Measurements from ENCODE around the gene MAPKAPK5.
"Not testable (repeated sequence)": the region's sequence is repeated elsewhere in the genome, so short reads cannot be mapped to it uniquely, and the experiment has no call there.

The MAPKAPK5 gene, protein sequence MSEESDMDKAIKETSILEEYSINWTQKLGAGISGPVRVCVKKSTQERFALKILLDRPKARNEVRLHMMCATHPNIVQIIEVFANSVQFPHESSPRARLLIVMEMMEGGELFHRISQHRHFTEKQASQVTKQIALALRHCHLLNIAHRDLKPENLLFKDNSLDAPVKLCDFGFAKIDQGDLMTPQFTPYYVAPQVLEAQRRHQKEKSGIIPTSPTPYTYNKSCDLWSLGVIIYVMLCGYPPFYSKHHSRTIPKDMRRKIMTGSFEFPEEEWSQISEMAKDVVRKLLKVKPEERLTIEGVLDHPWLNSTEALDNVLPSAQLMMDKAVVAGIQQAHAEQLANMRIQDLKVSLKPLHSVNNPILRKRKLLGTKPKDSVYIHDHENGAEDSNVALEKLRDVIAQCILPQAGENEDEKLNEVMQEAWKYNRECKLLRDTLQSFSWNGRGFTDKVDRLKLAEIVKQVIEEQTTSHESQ

DNA sequence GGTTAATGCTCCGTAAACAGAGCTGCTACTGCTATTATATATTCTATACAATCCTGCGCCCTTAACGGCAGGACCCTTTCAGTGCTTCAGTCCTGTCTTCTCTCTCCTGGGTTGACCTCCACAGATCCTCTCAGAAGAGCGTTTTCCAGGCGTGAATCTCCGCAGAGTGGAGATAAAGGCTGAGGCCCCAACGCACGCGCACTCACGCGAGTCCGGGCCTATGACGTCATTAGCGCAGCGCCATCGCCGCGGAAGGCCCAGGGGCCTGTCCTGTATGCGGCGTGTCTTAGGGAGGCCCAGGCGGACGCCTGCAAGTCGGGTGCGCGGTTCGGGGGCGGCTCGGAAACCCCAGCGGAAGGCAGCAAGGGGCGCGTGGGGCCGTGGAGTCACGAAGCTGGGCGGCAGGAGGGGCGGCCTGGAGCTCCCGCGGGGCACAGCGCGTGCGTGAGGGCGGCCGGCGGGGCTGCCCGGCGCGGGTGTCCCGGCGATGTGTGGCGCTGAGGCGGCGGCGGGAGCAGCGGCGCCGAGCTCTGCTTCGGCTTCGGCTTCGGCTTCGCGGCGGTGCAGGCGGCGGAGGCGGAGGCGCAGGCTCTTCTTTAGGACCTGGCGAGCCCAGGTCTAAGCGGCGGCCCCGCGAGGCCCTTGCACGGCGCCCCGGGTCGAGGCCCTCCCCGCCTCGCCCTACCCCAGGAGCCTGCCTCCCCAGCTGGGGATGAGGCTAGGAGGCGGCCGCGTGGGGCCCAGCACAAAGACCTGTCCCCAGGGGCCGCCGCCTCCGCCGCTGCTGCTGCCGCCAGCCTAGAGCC lies at the start of gene MAPKAPK5:
MAPKAPK5 (plus strand) TSS at position 479 of the 806 bp plus-strand sequence. CDS start 506 bp downstream, outside the sequence.
- DNase-seq = peak; percentile 85

DNA sequence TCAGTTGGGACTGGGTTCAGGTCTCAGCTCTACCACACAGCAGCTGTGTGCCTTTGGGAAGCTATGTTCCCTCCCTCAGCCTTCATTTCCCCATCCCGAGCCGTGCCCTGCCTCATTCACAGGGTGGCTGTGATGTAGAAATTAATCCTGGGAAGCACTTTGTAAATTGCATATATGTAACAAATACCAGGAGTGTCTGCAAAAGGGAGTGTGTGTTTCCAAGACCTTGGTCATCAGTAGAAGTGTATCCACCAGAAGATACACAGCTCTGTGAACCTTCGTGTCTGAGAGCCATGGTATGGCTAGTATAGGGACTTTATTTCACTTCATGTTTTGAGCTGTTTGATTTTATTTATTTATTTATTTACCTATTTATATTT lies 49.2 kb upstream of the MAPKAPK5 start:
- DNase-seq = no peak

DNA sequence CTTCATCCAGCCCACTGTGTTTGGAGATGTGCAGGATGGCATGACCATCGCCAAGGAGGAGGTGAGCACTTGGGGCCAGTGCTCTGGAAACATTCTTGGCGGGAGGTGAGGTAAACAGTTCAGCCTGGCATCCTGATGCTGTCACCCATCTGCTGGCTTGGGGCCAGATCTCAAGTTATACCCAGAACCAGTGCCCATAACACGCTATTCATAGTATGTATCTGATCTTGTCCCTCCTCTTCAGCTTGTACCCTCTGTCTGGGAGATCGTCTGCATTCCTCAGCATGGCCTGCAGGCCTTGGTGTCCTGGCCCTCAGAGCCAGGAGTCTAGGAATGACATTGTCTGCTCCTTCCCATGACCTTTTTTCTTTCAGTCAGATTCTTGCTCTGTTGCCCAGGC lies 43.8 kb upstream of the MAPKAPK5 start:
- DNase-seq = no peak

DNA sequence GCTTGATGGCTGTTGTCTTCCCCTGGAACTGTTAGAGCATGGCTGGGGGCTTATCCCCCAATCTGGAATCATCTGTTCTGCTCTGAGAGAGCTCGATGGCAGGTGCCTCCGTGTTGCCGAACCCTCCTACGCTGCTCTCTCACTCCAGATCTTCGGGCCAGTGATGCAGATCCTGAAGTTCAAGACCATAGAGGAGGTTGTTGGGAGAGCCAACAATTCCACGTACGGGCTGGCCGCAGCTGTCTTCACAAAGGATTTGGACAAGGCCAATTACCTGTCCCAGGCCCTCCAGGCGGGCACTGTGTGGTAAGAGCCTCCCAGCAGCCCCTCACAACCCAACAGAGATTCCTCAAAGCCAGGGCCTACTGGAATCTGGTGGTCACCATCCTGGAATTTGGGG lies 42.3 kb upstream of the MAPKAPK5 start:
- DNase-seq = no peak

DNA sequence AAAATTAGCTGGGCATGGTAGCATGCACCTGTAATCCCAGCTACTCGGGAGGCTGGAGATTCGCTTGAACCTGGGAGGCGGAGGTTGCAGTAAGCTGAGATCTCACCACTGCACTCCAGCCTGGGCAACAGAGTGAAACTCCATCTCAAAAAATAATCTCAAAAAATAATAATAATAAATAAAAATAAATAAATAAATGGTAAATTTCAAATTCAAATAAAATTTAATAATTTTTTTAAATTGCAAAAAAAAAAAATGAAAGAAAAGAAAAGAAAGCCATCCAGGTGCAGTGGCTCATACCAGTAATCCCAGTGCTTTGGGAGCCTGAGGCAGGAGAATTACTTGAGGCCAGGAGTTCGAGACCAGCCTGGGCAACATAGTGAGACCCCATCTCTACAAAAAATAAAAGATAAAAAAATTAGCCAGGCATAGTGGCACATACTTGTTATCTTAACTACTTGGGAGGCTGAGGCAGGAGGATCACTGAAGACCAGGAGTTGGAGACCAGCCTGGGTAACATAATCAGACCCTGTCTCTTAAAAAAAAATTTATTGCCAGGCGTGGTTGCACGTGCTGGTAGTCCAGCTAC lies 38.9 kb upstream of the MAPKAPK5 start:
- no peak for DNase-seq

DNA sequence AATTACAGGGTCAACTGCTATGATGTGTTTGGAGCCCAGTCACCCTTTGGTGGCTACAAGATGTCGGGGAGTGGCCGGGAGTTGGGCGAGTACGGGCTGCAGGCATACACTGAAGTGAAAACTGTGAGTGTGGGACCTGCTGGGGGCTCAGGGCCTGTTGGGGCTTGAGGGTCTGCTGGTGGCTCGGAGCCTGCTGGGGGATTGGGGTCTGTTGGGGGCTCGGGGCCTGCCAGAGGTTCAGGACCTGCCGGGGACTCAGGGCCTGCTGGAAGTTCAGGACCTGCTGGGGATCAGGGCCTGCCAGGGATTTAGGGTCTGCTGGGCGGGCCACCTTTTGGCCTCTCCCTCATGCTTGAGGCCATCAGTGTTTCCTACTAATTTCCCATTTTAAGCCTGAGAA lies 38.2 kb upstream of the MAPKAPK5 start:
- DNase-seq = no peak

DNA sequence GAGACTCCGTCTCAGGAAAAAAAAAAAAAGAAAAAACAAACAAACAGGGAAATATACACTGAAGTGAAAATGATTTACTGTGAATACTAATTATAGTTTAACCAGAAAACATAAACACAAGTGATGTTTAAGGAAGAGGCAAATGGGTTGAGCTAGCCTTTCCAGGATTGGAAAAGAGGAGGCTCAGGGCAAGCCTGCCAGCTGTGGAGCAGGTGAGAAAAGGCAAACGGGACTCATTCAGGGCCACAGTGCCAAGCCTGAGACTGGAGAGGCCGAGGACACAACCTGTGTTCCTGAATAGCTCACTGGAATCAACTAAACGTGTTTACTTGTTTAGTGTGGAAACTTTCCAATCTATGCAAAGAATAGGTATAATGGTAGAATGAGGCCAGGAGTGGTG lies 35.7 kb upstream of the MAPKAPK5 start:
- DNase-seq = no peak

DNA sequence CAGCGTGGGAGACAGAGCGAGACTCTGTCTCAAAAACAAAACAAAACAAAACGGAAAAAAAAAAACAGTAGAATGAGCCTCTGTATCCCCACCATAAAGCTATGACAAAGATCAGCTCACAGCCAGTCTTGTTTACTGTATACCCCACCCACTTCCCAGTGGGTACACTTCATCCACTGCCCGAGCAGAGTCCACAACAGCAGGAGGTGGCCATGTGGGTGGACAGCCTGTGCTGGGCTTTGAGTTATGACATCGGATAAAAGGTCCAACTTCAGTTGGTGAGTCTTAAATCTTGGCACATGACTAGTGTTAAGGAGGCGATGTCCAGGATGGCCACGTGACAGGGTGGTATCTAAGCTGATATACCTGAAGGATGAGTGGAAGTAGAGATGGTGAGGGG lies 34.8 kb upstream of the MAPKAPK5 start:
- no peak for DNase-seq

DNA sequence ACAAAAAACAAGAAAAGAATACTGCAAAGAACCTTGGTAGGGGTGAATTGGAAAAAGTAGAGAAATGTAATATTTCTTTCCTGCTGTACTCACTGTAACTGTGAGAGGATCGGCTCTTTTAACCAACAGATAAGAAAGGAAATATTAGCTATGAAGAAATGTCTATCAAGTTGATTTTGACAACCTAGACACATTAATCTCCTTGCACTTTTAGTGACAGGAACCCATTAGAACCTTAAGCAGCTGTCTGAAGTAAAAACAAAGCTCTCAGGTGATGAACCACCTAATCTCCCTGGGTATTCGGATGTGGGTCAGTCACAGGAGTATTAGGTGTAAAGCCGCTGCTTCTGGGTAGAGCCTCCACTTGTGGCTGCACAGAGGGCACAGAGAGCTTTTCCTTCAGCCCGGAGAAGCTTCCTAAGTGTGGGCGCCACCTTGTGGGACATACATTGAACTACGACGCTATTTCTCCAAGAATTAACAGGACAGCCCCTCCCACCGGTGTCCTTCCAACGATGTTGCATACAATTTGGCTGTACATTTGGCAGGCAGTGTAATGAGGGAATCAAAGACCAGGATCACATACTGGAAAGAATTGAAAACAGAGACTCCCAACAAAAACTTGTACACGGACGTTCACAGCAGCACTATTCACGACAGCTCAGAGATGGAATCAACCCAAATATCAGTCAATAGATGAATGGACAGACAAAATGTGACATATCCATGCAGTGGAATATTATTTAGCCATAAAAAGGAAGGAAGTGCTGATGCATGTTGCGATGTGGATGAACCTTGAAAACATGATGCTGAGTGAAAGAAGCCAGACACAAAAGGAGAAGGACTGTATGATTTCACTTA lies 28.9 kb upstream of the MAPKAPK5 start:
- DNase-seq = peak; percentile 83

DNA sequence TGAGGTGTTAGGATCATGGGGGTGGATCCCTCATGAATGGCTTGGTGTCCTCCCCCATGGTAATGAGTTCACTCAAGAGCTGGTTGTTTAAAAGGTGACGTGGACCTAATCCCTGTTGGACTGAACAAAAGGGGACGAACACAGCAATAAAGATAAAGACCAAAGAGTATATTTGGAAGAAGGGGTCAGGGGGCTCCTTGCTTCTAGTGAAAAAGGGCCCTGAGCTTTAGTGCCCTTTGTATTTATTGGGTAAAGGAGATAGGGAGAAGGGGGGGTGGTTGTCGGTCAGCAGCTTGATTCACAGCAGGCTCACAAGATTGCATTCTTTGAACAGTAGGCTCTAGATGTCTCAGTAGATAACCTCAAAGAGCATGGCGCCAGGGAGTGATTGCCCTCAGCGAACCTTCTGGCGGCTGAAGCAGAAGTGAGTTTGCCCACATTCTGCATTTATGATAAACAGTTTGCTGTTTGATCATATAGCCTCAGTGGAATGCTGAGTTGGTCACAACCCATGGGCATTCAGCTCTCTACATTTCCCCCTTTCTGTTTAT lies 25.9 kb upstream of the MAPKAPK5 start:
- no peak for DNase-seq

DNA sequence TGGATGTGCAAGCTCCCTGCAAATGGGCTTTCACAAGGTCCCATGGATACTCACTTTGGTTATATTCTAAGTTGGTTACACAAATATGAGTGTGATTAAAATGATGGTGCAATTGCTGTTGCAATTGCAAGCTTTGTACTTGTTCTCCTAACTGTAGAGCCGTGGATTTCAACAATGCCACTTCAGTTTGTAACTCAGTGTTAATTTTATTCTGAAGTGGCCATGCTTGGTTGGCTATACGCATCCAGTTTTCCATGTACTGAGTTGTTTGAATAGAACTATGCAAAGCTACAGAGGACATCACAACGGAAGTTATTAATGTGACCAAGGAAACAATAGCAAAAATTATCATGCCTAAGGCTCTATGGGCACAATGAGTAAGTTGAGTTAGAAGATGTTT lies 25.1 kb upstream of the MAPKAPK5 start:
- DNase-seq = peak; percentile 73

DNA sequence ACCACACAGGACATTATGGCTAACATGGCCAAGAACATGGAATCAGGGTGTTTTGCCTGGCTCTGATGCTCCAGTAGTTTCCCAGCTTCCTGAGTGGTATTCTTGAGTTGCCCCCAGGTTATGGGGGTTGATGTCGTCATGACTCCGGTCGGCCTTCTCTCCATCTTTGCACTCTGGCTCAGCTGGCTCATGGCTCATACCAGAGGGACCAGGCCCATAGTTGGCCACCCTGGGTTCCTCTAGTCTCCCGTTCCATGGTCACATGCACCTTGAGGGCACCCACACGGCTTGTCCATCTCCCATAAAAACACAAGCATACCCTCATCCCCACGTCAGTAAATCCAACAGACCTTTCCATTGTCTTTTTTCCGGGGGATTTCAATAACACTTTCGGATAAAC lies 23.7 kb upstream of the MAPKAPK5 start:
- no peak for DNase-seq

DNA sequence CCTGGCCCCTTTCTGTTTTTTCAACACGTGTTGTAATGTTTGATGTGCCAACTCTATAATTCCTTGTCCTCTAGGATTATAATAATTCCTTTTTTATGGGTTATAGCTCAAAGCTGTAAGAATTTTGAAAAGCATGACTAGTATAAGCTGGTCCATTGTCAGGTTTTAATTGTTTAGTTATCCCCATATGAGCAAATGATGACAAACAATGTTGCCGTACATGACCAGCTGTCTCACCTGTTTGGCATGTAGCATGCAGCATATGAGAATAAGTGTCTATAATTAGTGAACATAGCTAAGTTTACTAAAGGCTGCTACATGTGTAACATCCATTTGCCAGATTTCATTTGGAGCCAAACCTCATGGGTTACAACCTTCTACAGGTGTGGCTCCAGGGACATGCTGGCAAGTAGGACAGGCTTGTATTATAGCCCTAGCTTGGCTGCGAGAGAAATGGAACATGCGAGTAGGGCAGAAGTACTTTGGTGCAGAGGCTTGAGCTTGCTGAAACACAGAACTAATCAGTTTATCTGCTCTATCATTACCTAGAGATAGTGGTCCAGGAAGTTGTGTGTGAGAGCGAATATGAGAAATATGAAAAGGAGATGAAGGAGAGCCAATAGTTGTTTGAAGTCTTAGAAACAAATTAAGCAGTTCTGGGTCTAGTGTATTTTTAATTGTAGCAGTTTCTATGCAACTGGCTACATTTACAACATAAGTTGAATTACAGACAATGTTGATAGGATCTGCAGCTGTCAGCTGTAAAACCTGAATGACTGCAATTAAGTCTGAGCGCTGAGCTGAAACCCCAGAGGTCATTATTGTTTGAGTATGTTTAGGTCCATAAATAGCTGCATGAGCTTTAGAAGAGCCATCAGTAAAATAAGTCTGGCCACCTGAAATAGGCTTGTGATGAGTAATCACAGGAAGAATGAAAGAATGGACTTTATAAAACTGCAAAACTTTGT lies 22.6 kb upstream of the MAPKAPK5 start:
- peak; percentile 34 for DNase-seq

DNA sequence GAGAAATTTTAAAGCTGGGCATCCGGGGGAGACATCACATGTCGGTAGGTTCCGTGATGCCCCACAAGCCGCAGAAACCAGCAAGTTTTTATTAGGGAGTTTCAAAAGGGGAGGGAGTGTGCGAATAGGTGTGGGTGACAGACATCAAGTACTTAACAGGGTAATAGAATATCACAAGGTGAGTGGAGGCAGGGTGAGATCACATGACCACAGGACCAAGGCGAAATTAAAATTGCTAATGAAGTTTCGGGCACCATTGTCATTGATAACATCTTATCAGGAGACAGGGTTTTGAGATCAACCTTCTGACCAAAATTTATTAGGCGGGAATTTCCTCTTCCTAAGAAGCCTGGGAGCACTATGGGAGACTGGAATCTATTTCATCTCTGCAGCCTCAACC lies 21.2 kb upstream of the MAPKAPK5 start:
- not testable (repeated sequence) for DNase-seq

DNA sequence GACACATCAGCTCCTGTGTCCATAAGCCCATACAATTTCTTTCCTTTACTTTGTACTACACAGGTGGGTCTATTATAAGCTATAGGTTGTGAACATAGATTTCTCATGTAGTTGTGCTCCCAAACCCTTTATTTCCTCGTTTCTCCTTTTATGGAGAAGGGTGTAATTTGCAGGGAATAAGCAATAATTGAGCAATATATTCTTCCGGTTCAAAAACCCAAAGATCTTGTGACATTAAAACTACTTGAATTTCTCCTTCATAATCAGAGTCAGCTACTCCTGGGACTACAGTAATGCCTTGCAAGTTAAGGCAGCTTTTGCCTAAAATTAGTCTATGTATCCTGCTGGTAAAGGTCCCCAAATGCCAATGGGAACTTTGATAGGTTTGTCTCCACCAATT lies 19.1 kb upstream of the MAPKAPK5 start:
- DNase-seq = no peak

DNA sequence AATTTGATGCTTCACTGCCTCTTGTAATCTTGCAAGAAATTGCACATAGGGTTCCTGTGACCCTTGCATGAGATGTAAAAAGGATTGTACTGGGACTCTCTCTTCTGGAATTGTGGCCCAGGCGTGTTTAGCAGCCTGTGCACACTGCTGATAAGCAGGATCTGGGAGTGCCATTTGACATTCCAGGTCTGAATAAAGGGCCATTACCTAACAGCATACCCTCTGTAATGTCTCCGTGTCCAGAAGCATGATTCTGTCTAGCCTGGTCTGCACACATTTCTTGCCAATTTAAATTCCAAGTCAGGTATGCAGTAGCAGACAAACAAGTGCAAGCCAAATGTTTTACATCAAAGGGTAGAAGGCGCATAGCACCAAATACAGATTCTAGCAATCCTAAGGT lies 18.1 kb upstream of the MAPKAPK5 start:
- DNase-seq = no peak

DNA sequence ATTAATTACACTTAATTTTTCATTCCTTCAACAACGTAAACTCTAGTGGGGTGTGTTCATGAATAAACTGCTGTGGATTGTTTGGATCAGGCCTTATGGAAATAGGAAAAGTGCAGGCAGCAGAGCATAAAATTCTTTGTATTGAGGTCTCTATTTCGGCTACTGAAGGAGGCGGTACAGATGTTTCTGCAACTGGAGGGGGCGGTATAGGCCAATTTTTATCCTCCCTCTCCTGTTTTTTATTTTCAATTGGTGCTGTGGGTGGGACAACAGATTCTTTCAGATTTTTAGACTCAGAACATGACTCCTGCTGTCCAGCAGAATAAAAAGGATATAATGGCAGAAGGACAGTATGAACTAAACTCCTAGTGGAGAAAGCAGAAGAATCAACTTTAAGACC lies 17.7 kb upstream of the MAPKAPK5 start:
- not testable (repeated sequence) for DNase-seq

DNA sequence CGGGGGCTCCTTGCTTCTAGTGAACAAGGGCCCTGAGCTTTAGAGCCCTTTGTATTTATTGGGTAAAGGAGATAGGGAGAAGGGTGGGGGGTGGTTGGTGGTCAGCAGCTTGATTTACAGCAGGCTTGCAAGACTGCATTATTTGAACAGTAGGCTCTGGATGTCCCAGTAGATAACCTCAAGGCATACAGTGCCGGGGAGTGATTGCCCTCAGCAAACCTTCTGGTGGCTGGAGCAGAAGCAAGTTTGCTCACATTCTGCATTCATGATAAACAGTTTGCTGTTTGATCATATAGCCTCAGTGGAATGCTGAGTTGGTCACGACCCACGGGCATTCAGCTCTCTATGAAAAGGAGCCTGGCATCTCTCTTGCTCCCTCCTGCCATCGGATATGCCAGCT lies 16.5 kb upstream of the MAPKAPK5 start:
- no peak for DNase-seq

DNA sequence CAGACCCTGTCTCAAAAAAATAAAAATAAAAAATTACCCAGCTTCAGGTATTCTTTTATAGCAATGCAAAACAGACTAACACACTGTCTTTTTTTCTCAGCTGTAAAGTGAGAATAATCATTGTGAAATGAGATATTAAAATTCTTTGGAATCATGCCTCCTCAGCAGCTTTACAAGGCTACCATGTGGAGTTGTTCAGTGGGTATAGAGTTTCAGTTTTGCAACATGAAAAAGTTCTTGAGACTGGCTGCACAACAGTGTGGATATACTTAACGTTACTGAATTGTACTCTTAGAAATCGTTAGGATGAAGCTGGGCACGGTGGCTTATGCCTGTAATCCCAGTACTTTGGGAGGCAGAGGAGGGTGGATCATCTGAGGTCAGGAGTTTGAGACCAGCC lies 15.7 kb upstream of the MAPKAPK5 start:
- DNase-seq = no peak

DNA sequence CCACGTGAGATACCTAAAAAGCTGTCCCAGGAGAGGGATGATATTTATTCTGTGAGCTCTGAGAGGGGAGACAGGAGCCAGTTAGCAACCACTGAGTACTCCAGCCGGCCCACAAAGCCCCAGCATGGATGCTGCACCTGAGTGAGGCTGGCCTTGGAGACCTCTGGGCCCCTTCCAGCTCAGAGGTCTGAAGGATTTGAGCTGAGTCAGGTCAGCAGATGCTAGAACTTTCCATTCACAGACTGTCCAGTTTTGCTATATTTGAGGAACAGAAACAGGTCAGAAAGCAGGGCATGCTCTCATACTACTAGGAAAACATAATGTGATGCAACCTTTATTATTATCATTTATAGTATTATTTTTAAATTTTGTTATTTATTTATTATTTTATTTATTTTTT lies 15.0 kb upstream of the MAPKAPK5 start:
- DNase-seq = no peak

DNA sequence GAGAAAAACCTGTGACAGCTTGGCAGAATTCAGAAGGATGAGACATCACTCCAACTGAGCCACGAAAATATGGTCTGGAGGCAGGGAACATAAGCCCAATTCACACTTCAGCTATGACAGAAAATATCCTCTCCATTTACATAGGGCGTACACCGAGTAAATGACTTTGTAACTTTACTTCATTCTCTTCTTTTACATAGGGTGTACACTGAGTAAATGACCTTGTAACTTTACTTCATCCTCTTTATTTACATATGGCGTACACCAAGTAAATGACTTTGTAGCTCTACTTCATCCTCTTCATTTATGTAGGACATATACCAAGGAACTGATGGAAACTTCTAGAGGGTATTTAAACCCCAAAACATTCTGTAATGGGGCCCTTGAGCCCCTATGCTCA lies 14.1 kb upstream of the MAPKAPK5 start:
- no peak for DNase-seq
